ENCODE data around the gene PDE4D. TPM values are rescaled to one million over a fixed set of nuclear protein-coding genes. Genes with fewer than 3 reads are reported as not detected.

The PDE4D gene
- total RNA-seq, 1 donor from 2014 or later, result 44.8 TPM

GRCh38 chr5:59257488-59258400, 635.8 kb downstream of the PDE4D start:
- Histone ChIP-seq H3K4me3 (no peak overlapping the region), H3K36me3 (no peaks in the 10 kb centered on the region), H3K27me3 (no peaks in the 10 kb centered on the region), H3K4me1 (no peaks in the 10 kb centered on the region), H3K27ac (no peak overlapping the region), H3K9me3 (no peaks in the 10 kb centered on the region)
- no peak for TF ChIP-seq CTCF (IDR thresholded peaks at IDR 0.05)
- intact Hi-C loops (cut with DNase I), result no loop called here
- DNase-seq (ENCODE audit: low spot score in 2 of 2), result no peak

DNA sequence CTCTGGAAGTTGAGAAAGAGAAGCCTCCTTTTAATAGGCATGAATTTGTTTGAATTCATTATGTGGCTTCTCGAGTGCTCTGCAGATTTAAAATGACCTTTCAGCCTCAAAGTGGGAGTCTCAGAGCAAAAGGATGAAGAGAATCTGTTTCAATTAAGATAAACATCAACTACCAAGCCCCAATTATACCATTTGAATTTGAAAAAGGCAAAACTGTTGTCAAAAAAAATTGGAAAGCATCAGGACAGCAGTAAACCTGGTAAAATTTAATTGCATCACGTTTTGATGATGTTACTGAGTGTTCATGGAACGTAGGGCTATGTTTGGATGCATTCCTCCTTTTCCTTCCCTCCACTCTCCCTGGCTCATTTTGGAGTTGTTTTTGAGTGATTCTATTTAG, 637.2 kb downstream of the PDE4D start:
- H3K27me3 ChIP-seq, result no peaks in the 10 kb centered on the region
- H3K4me3 ChIP-seq, result no peak overlapping the region
- intact Hi-C loops (cut with DNase I), result no loop called here
- H3K36me3 ChIP-seq, result no peaks in the 10 kb centered on the region
- DNase-seq (ENCODE audit: low spot score in 2 of 2), result no peak
- no peaks in the 10 kb centered on the region for H3K4me1 ChIP-seq
- no peak overlapping the region for H3K27ac ChIP-seq
- no peaks in the 10 kb centered on the region for H3K9me3 ChIP-seq
- TF ChIP-seq CTCF (IDR thresholded peaks at IDR 0.05), result no peak

GRCh38 chr5:59254055-59254687, 639.4 kb downstream of the PDE4D start:
- no peak for TF ChIP-seq CTCF (IDR thresholded peaks at IDR 0.05)
- intact Hi-C loops (cut with DNase I), result no loop called here
- H3K27me3 ChIP-seq, result no peaks in the 10 kb centered on the region
- DNase-seq (ENCODE audit: low spot score in 2 of 2), result no peak
- H3K36me3 ChIP-seq, result no peaks in the 10 kb centered on the region
- no peaks in the 10 kb centered on the region for H3K9me3 ChIP-seq
- H3K4me3 ChIP-seq, result no peak overlapping the region
- H3K27ac ChIP-seq, result no peak overlapping the region
- no peaks in the 10 kb centered on the region for H3K4me1 ChIP-seq

DNA sequence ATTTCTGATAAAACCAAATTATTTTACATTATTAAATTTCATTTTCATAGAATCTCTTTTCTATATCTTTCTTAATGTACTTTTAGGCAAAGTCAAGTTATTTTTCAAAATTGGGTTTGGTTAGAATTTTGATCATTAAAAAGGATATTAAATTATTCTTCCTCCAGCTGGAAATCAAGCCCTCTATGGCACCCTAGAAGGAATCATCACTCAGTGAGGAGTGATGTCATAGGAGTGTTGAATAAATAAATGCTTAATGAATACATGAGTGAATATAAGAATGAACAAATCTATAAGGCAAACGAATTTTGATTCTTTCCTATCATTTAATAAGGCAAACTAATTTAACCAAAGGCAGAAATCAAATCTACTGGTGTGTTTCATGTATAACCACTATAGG, 639.9 kb downstream of the PDE4D start:
- Histone ChIP-seq H3K27me3 (no peaks in the 10 kb centered on the region), H3K4me3 (no peak overlapping the region), H3K27ac (no peak overlapping the region), H3K36me3 (no peaks in the 10 kb centered on the region), H3K4me1 (no peaks in the 10 kb centered on the region), H3K9me3 (no peaks in the 10 kb centered on the region)
- intact Hi-C loops (cut with DNase I), result no loop called here
- no peak for TF ChIP-seq CTCF (IDR thresholded peaks at IDR 0.05)
- no peak for DNase-seq (ENCODE audit: low spot score in 2 of 2)

DNA sequence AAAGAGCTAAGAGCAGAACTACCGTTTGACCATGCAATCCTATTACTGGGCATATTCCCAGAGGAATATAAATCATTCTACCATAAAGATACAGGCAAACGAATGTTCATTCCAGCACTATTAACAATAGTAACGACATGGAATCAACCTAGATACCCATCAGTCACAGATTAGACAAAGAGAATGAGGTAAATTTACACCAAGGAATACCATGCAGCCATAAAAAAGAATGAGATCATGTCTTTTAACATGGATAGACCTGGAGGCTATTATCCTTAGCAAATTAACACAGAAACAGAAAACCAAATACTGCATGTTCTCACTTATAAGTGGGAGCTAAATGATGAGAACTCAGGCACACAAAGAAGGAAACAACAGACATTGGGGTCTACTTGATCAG, 641.9 kb downstream of the PDE4D start:
- H3K4me1 ChIP-seq, result no peaks in the 10 kb centered on the region
- no peak overlapping the region for H3K4me3 ChIP-seq
- no peak for TF ChIP-seq CTCF (IDR thresholded peaks at IDR 0.05)
- intact Hi-C loops (cut with DNase I), result no loop called here
- DNase-seq (ENCODE audit: low spot score in 2 of 2), result no peak
- H3K36me3 ChIP-seq, result no peaks in the 10 kb centered on the region
- no peaks in the 10 kb centered on the region for H3K27me3 ChIP-seq
- no peak overlapping the region for H3K27ac ChIP-seq
- no peaks in the 10 kb centered on the region for H3K9me3 ChIP-seq
